MCF 10A (cell line): ENCODE data around the gene ASTN1. TPM values are rescaled to one million over a fixed set of nuclear protein-coding genes. Genes with fewer than 3 reads are reported as not detected.

ENCODE experiments used
- BruUV-seq: library from RNA; stranded (reverse); fragments of 400-500 nt; replicated peaks from 2 replicates; lab custom pipeline; 2021; lab: Mats Ljungman, UMichigan
- CTCF ChIA-PET: fragments of 300-600 bp; sonication (Branson Sonifier 250); formaldehyde crosslinking; extraction: SDS; loops from one replicate; lab custom pipeline; 2021; ENCODE audit warnings: antibody characterized with exemption, inconsistent platforms; lab: Yijun Ruan, JAX
- POLR2A ChIA-PET: fragments of 300-600, 350-650 bp; sonication (Branson Sonifier 250); formaldehyde crosslinking; extraction: SDS; loops from one replicate; lab custom pipeline; 2020; ENCODE audit warnings: antibody characterized with exemption, inconsistent platforms; lab: Yijun Ruan, JAX
- DNase-seq: peaks from one replicate; pipeline ENCODE4 v3.0.0-alpha.2; 2018; ENCODE audit not compliant: unreplicated experiment
- H3K27ac Mint-ChIP-seq: one replicate; pipeline ENCODE4 v1.8.0; 2022; ENCODE audit warnings: mild to moderate bottlenecking, low read depth, mixed read lengths; ENCODE audit not compliant: unreplicated experiment
- H3K27me3 Mint-ChIP-seq: one replicate; pipeline ENCODE4 v1.8.0; 2022; ENCODE audit warnings: mixed read lengths; ENCODE audit not compliant: insufficient read depth, unreplicated experiment
- H3K36me3 Mint-ChIP-seq: one replicate; pipeline ENCODE4 v1.8.0; 2022; ENCODE audit warnings: mild to moderate bottlenecking, moderate library complexity, mixed read lengths; ENCODE audit not compliant: insufficient read depth, unreplicated experiment
- H3K4me1 Mint-ChIP-seq: one replicate; pipeline ENCODE4 v1.8.0; 2022; ENCODE audit warnings: mixed read lengths; ENCODE audit not compliant: insufficient read depth, unreplicated experiment
- H3K4me3 Mint-ChIP-seq: one replicate; pipeline ENCODE4 v1.8.0; 2022; ENCODE audit warnings: mild to moderate bottlenecking, moderate library complexity, mixed read lengths; ENCODE audit not compliant: unreplicated experiment
- H3K9me3 Mint-ChIP-seq: one replicate; pipeline ENCODE4 v1.8.0; 2022; ENCODE audit warnings: mixed read lengths; ENCODE audit not compliant: unreplicated experiment
- CTCF ChIP-seq: fragments of 200-600 bp; IDR thresholded peaks from one replicate; pipeline ENCODE4 v1.8.0; 2022; ENCODE audit warnings: antibody characterized with exemption, mild to moderate bottlenecking; ENCODE audit not compliant: unreplicated experiment
- intact Hi-C: fragments of 100-400 bp; cut with micrococcal nuclease; formaldehyde crosslinking; loops from 2 replicates; pipeline ENCODE4 v1.14.1; 2022
- total RNA-seq: library from RNA; stranded (reverse); gene quantifications from 2 replicates; pipeline ENCODE4 v1.2.3, GENCODE V29; 2022

Gene ASTN1
- total RNA-seq, 1 experiment from 2014 or later: not detected

- no peak for TF ChIP-seq CTCF
- intact Hi-C loops: no loop called here
- Mint-ChIP-seq H3K27me3 (no peaks in the 10 kb centered on the region), H3K4me3 (no peak overlapping the region), H3K9me3 (no peaks in the 10 kb centered on the region), H3K36me3 (no peaks in the 10 kb centered on the region), H3K27ac (no peak overlapping the region), H3K4me1 (no peaks in the 10 kb centered on the region)
- BruUV-seq: no TSS peak
- ChIA-PET POLR2A (no interaction called here), CTCF (interaction anchor here (1.4 kb wide), 1 partner anchor 50 kb away, joined by 4 read pairs; no protein-coding TSS in a partner anchor)
- DNase-seq: no peak
Observed at GRCh38 chr1:177021687-177022086, 142.8 kb downstream of the ASTN1 start.

GRCh38 chr1:177020851-177021589 is 143.5 kb downstream of the ASTN1 start:
- H3K36me3 Mint-ChIP-seq: no peaks in the 10 kb centered on the region
- TF ChIP-seq CTCF: no peak
- no TSS peak for BruUV-seq
- DNase-seq: no peak
- no peak overlapping the region for H3K27ac Mint-ChIP-seq
- no peaks in the 10 kb centered on the region for H3K4me1 Mint-ChIP-seq
- POLR2A ChIA-PET: no interaction called here
- no peak overlapping the region for H3K4me3 Mint-ChIP-seq
- no peaks in the 10 kb centered on the region for H3K9me3 Mint-ChIP-seq
- H3K27me3 Mint-ChIP-seq: no peaks in the 10 kb centered on the region
- intact Hi-C loops: no loop called here
- CTCF ChIA-PET: interaction anchor here (0.7 to 1.4 kb wide), 2 partner anchors 50 to 503 kb away, joined by 3 to 4 read pairs; no protein-coding TSS in a partner anchor

- Mint-ChIP-seq H3K27ac (no peak overlapping the region), H3K36me3 (no peaks in the 10 kb centered on the region), H3K9me3 (no peaks in the 10 kb centered on the region), H3K4me1 (no peaks in the 10 kb centered on the region), H3K27me3 (peaks cover 12% of the 10 kb centered on the region), H3K4me3 (no peak overlapping the region)
- TF ChIP-seq CTCF: no peak
- BruUV-seq: no TSS peak
- POLR2A ChIA-PET: no interaction called here
- intact Hi-C loops: no loop called here
- CTCF ChIA-PET: interaction anchor here (0.7 to 0.9 kb wide), 2 partner anchors 121 to 856 kb away, joined by 3 to 4 read pairs; no protein-coding TSS in a partner anchor
- no peak for DNase-seq
Observed at GRCh38 chr1:177017287-177017852, 147.1 kb downstream of the ASTN1 start.

- DNase-seq: no peak
- Mint-ChIP-seq H3K4me1 (no peaks in the 10 kb centered on the region), H3K27me3 (peaks cover 28% of the 10 kb centered on the region), H3K27ac (no peak overlapping the region), H3K9me3 (no peaks in the 10 kb centered on the region), H3K4me3 (no peak overlapping the region), H3K36me3 (no peaks in the 10 kb centered on the region)
- ChIA-PET CTCF (interaction anchor here (0.6 kb wide), 1 partner anchor 124 kb away, joined by 4 read pairs; no protein-coding TSS in a partner anchor), POLR2A (interaction anchor here (0.6 kb wide), 1 partner anchor 1927 kb away, joined by 3 read pairs; no protein-coding TSS in a partner anchor)
- no peak for TF ChIP-seq CTCF
- no TSS peak for BruUV-seq
- intact Hi-C loops: no loop called here
Observed at GRCh38 chr1:177014325-177014724, 150.2 kb downstream of the ASTN1 start.
